GM21576 (cell line): ENCODE results near the gene CFAP99.

ENCODE experiments used
- ATAC-seq: cut with Tn5 transposase; IDR thresholded peaks from one replicate; pipeline ENCODE4 v1.9.1; 2021; ENCODE audit warnings: mild to moderate bottlenecking, moderate library complexity; ENCODE audit not compliant: unreplicated experiment

The CFAP99 gene

DNA sequence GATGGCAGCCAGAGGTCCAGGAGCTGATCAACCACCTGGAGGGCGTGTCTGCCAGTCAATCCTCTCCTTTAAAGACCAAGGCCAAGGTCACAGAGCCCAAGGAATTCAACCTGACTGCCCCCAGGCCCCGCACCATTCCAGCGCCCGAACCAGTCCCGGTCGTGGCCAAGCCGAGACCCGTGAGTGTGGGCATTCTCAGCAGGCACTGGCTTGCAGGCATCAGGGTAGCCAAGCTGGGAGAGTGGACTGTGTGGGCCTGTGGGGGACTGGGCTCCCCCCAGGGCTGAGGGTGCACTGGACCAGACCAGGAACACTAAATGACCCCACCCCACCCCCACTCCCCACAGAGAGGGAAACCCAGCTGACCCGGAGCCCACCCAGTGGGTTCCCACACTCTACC lies 26.4 kb downstream of the CFAP99 start:
- no peak for ATAC-seq

DNA sequence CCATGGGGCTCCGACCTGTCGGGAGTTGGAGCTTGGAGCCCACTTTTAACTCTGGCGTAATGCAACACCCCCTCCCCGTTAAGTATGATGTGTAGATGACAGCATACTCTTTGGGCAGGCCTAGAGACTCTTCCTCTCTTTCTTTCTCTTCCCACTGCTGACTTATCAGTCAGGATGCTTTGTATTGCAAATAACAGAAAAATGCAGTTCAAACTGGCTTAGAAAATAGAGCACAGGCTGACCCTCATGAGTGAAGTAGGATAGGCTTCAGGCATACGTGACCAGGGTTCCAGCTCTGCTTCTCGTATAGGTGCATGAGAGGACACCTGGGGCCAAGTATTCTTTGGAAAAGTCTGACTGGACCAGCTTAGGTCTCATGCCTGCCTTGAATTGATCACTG lies 26.8 kb downstream of the CFAP99 start:
- no peak for ATAC-seq

DNA sequence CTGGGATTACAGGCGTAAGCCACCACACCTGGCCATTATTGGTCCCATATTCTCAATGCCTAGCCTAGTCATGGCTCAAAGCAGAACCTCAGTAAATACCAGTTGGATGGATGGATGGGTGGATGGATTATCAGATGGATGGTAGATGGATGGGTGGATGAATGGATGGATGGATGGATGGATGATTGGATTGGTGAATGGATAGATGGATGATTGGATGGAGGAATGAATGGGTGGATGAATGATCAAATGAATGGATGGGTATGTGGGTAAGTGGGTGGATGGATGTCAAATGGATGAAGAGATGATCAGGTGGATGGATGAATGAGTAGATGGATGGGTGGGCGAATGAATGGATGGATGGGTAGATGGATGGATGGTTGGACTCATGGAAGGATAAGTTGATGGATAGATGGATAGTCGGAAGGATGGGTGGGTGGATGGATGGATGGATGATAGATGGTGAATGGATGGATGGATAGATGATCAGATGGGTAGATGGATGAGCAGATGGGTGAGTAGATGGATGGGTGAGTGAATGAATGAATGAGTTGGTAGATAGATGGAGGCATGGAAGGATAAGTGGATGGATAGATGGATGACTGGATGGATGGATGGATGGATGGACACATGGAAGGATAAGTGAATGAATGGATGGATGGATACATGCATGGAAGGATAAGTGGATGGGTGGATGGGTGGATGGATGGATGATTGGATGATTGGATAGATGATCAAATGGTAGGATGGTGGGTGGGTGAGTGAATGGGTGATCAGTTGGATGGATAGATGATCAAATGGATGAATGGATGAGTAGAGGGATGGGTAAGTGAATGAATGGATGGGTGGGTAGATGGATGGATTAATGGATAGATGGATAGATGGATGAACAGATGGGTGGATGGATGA lies 28.2 kb downstream of the CFAP99 start:
- no peak for ATAC-seq

DNA sequence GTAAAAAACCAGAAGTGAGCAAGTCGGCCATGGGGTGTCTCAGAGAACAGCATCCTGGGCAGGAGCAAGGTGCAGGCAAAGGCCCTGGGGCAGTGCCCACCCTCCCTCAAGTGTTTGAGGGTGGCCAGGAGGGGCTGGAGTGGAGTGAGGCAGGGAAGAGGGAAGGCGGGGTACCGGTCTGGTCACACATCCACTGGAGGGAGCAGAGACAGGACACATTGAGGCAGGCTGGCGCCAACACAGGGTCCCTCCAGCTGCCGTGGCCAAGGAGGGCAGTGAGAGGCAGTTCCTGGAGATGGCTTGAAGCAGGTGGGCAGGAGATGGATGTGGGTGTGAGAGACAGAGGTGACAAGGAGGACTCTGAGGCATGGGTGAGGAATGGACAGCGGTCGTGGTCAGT lies 29.8 kb downstream of the CFAP99 start:
- no peak for ATAC-seq

DNA sequence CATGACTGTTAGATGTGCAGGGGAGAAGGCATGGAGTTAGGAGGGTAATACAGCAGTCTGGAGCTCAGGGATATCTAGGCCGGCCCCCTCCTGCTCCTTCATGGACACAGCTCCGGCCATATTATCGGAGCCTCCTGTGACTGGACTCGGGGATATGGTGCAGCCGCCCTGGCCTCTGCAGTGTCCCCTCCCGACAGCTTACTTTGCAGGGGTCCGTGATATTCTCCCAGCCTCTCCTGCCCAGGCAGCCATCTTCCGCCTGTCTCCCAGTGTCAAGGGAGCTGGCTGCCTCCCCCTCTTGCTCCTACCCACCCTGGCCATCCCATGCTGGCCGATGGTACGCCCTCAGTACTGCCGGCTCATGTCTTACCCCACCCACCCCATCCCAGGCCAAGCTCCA lies 30.3 kb downstream of the CFAP99 start:
- no peak for ATAC-seq

DNA sequence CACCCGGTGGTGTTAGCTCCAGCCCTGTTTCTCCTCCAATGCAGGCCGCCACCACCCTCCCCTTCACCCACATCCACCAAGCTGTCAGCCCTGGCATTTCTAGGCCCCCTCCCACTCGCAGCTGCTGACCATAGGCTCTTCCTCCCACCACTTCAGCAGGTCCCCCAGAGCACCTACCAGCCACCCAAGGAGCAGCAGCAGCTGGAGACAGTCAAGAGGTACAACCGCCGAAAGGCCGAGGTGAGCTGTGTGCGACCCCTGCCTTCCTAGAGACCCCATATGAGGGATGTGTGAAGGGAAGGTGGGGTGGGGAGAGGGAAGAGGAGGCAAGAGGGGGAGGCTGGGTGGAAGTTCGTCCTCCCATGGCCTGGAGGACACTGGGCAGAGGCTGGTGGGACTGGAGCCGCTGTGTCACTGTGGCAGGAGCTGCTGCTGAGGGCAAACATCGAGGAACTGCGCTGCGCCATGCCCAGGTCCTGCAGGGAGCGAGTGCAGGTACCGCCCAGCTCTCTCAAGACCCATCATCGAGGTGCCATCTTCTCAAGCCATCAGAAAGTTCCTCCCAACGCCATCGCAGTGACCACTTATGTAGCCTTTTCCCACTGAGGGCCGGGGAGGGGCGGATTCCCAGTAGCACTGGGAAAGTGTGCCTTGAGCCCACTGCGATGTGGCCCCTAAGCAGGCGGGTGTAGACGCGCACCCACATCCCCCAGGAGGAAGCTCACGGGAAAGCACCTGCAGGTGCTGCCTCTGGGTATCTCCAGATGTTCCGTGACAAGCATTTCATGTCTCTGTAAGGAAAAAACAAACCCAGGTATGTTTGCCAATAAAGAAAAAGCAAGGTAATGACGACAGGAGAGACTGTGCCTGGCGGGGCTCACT lies 31.0 kb downstream of the CFAP99 start:
- ATAC-seq: no peak

DNA sequence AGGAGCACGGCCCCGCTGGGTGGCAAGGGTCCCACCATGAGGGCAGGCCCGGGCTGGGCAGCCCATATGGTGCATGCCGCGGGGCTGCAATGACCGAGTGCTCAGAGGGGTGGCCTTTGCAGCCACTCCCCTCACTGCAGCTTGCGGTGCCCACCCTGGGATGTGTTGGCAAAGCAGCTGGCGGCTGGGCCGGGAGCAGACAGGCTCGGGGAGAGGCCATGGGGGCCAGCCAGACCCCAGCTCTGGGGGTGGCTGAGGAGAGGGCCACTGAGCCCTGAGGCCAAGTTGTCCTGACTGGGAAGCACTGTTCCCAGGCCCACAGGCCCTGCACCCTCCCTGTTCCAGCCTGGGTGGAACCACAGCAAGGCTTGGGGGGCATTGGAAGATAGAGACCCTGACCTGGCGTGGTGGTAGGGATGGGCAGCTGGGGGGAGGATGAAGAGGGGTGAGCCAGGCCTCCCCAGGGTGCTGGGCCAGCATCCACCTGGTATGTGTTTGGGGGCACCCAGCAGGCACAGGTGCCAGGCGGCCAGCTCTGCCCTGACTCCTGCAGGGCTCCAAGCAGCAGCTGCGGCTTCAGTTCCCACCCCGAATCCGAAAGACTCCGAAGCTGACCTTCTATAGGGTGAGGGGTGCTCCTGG lies 31.8 kb downstream of the CFAP99 start:
- no peak for ATAC-seq

DNA sequence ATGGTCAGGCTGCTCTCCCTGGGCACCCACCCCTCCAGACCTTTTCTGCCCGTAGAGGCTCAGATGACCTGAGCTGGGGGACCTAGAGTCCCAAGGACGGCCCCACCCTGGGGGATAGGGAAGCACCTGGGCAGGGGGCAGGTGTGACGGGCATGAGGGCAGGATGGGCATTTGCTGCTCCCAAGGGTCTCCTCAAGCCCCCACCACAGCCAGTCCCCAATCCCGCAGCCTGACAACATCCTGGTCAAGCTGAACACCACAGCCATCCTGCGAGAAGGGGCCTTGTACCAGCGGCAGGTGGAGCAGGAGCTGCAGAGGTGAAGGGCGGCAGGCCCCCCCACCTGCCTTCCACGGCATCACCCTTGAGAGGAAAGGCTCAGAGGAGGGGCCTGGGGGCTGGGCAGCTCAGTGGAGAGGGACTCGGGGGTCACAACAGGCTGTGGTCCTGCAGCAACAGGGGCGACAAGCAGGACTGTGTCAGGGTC lies 32.3 kb downstream of the CFAP99 start:
- no peak for ATAC-seq

DNA sequence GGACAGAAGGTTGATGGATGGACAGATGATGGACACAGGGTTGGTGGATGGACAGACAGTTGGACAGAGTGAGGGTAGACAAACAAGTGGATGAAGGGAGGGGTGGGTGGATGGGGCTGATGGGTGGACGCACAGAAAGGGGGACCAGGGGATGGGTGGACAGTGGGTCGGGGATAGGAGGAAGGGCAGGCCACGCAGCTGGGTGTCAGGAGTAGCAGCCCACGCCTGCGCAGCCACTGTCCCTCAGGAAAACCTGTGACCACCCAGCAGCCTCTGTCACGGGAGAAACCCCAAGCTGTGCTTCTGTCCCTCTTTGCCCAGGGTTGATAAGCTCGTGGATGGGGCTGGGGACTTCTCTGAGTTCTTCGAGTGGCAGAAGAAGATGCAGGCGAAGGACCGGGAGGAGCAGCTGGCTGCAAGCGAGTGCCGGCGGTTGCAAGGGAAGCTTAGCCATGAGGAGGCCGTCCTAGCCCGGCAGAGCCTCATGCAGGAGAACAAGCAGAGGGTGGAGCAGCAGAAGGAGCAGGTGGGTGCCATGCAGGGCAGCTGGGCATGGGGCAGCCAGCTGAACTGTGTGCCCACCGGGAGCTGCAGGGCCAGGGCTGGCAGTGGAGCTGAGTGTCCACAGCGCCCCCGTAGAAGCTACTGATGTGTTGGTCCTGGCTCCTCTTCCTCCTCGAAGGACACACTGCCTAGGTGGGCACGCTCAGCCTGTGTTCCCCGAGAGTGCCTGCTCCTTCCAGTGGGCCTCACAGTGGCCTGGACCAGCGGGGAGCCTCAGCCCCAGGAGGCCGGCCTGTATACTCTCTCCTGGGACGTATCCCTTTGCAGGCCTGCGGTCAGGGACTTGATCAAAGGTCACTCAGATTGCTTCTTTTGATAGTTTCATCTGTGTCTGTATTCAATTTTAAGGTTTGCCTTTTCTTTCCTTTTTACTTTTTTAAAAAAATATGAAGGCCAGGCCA lies 33.3 kb downstream of the CFAP99 start:
- no peak for ATAC-seq

DNA sequence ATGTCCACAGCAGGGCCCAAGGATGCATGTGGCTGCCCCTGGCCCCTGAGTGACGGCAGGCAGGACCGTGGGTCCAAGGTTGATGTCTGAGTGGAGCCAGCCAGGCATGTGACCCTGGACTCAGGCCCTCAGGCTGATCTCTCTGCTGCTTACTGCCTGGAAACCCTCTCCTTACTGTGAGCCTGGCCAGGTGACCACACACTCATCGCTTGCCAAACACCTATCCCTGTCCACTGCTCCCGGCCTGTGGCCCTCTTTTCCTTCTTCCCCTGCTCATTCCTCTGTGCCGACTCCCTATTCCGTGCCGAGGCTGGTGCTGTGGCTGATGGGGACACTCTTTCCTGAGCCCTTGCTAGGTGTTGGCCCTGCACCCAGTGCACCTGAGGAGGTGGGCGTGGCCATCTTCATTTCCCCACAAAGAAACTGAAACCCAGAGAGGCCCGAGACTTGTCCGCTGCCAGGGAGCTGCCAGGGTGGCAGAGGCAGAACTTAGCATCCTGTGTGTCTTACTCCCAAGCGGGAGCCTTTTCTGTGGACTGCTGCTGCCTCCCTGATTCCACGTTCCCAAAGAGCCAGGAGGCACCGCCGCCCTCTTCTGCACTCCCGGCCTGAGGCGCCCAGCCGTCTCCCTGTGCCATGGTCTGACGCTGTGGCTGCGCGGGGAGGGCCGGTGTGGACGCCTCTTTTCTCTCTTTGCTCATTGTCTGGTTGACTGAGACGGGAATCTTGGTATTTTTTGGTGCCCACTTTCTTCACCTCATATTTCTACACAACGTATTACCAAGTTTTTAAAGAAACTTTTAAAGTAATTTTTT lies 38.9 kb downstream of the CFAP99 start:
- no peak for ATAC-seq

DNA sequence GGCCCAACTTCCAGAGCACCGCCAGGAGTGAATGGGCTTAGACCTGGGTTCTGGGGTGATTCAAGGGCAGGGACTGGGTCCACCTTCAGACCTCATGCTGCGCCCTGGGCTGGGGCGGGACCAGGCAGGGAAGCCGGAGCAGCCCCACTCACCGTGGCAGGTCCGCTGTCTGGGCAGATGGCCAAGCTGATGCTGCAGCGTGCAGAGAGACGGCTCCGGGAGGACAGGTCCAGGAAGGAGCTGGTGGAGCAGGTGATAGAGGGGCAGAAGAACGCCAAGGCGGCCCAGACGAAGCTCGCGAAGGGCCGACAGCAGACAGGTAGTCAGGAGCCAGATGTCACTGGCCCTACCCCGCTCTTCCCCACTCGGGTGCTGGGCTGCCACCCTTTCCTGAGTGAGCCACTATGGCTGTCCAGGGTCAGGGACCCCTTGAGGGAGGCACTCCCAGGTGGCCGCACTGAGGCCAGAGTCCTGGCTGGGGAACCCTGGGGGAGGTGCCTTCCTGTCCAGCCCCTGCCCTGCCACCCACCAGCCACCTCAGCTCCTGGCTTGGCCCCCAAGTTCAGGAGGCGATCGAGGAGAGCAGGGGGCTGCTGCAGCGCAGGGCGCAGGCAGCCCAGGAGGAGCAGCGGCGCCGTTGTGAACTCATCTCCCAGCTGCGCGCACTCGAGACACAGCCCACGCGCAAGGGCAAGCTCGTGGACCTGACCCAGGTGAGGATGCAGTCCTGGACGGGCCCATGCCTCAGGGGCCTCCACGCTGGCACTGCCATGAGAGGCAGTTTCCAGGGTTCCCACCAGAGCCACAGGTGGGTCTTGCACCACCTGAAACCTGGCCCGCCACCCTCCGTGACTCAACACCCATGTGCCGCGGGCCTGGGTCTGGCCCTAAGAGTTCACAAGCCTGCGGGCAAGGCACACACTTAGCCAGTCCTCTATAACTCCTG lies 40.1 kb downstream of the CFAP99 start:
- ATAC-seq: no peak

DNA sequence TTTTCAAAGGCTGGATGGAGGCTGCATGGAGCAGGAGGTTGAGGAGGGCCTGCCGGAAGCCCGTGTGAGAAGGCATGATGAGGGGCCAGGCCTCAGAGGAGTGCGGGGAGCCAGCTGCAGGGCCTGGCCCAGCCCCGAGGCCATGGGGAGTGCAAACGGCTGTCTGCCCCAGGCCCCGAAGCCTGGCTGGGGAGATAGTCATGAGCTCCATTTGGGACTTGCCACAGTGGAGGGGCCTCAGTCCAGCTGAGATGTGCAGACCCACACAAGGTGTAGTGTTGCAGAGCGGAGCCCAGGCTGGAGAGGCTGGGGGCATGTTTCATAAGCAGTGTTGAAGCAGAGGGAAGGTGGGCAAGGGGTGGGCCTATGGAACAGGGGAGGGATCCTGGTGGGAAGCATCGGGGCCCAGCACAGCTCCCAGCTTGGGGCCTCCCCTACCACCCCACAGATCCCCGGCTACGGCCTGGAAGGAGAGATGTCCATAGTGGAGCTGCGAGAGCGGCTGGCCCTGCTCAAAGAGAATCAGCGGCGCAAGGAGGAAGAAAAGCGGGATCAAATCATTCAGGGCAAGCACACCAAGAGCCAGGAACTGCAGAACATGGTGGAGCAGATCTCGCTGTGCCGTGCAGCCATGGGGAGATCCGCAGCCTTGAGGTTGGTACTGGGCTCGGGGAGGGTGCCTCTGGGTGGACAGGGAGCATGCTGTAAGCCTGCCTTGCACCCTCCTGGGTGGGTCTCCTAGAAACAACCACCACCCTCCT lies 41.0 kb downstream of the CFAP99 start:
- no peak for ATAC-seq

DNA sequence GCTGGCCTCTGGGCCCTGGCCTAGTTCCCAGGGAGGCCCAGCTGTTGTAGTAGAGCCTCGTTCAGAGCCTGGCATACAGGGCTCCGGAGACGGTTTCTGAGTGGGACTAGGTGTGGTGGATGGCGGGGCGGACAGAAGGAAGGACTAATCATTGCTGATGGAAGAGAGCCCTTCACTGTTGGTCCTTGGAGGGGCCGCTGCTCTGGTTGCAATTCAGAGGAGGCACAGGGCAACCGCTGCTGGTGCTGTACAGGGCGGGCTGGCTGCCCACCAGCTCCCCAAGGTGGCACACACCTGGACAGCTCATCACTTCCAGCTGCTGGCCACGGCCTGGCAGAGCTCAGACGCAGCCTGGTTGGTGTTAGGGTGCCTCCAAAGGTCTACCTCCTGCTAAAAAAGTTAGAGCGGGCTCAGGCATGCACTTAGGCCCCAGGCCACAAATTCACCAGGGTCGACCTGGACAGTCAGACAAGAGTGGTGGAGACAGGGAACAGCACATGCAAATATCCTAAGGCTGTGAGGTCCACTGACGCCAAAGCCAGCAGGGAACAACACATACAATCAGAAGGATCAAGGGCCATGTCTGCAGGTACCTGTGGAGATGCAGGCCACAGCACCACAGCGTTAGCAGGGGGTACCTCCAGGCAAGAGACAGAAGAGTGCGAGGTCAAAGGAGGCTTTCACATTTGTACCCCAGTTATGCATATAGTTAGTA lies 42.6 kb downstream of the CFAP99 start:
- no peak for ATAC-seq

DNA sequence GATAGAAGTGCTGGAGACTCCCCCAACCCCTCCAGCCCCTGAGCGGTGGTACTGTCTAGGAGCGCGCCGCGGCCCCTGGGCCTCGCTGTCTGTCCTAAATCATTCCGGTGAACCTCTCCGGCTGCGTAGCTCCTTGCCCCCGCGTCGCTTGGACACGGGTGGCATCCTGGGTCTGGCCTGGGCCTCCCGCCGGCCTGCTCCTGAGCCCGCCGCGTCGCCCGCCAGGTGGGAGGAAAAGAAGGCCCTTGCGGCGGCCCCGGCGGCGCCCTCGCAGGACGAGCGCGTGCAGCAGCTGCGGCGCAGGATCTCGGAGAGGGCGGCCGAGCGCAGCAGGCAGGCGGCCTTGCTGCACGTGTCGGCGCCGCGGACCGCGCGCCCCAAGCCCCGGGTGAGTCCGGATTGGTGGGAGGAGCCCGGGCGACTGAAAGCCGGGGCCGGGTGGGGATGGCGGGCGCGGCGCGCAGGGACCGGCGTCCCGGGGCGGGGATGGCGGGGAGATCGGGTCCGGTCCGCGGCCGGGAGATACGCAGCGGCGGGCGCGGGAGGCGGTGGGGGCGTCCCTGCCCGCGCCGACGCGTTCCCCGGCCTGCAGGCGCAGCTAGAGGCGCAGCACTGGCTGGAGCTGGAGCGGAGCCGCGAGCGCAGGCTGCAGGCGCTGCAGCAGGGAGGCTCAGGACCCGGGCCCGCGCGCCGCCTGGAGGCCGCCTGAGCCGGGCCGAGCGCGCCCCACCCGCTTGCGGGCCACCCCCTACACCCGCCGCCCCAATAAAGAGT lies 43.6 kb downstream of the CFAP99 start:
- ATAC-seq: peak; percentile 68

DNA sequence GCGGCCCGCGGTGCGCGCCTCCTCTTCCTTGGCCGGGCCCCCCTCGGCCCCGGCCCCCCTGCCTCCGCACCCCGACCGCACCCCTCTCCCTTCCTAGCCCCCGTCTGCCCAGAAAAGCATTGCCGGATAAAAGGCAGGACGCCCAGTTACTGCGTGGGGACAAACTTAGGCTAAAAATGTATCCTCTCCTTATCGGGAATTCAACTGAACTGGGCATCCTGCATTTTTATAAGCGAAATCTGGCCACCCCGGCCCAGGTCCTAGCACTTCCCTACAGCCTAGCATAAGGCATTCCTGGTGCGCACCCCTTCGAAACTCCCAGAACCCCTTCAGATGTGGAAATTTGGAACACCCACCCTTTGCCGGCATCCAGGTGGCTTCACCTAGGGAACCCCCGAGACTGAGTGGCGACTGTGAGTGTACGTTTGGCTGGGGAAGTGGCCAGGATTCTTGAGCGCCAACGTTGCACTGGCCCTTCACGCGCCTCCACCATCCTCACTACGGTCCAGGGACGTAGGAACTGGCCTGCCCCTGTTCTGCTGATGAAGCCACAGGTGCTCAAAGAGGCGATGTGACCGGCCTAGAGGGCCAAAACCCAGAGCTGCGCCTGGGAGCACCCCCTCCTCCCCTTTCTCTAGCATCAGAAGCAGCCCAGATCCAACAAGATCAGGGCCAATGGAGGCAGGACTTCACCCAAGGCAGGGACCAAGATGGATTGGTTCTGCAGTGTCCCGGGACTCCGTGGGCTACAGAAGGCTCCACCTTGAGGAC lies 44.4 kb downstream of the CFAP99 start:
- no peak for ATAC-seq
